ENCODE measurements around the gene FMN2. TPM values are rescaled to one million over a fixed set of nuclear protein-coding genes. Genes with fewer than 3 reads are reported as not detected.
"Not testable (repeated sequence)": the region's sequence is repeated elsewhere in the genome, so short reads cannot be mapped to it uniquely, and the experiment has no call there.

FMN2 gene
- total RNA-seq, 1 experiment from 2014 or later: not detected

GRCh38 chr1:240255922-240256321, 164.2 kb downstream of the FMN2 start:
- H3K9me3 Mint-ChIP-seq (ENCODE audit: unreplicated experiment): peaks cover 10% of the 10 kb centered on the region
- intact Hi-C loops (cut with micrococcal nuclease; ENCODE audit: unreplicated experiment): no loop called here
- no peak for DNase-seq
- no peak for TF ChIP-seq CTCF (IDR thresholded peaks at IDR 0.05; ENCODE audit: insufficient read depth in 1 of 2, low read depth in 1 of 2, low read length in 1 of 2, severe bottlenecking in 1 of 2, unreplicated experiment in 1 of 2)
- H3K4me1 Mint-ChIP-seq (ENCODE audit: low read depth, unreplicated experiment): no peaks in the 10 kb centered on the region
- ChIA-PET CTCF (no interaction called here), POLR2A (no interaction called here)
- H3K27me3 Mint-ChIP-seq (ENCODE audit: insufficient read depth, unreplicated experiment): peaks cover 3% of the 10 kb centered on the region
- Histone ChIP-seq H3K4me1 (no peaks in the 10 kb centered on the region), H3K4me3 (ENCODE audit: low read depth, low read length) (no peak overlapping the region), H3K27me3 (replicated peaks; ENCODE audit: control insufficient read depth, insufficient read depth, low read length) (no peaks in the 10 kb centered on the region), H3K36me3 (ENCODE audit: control insufficient read depth, insufficient read depth, low read length) (no peaks in the 10 kb centered on the region), H3K9me3 (no peaks in the 10 kb centered on the region)
- no TSS peak for BruUV-seq (replicated peaks)
- H3K4me3 Mint-ChIP-seq (ENCODE audit: unreplicated experiment): no peak overlapping the region
- H3K36me3 Mint-ChIP-seq (ENCODE audit: insufficient read depth, unreplicated experiment): no peaks in the 10 kb centered on the region
- no peak overlapping the region for H3K27ac Mint-ChIP-seq (ENCODE audit: unreplicated experiment)

GRCh38 chr1:240256836-240257503, 165.3 kb downstream of the FMN2 start:
- Histone ChIP-seq H3K27me3 (replicated peaks; ENCODE audit: control insufficient read depth, insufficient read depth, low read length) (no peaks in the 10 kb centered on the region), H3K9me3 (no peaks in the 10 kb centered on the region), H3K4me1 (no peaks in the 10 kb centered on the region), H3K4me3 (ENCODE audit: low read depth, low read length) (no peak overlapping the region), H3K36me3 (ENCODE audit: control insufficient read depth, insufficient read depth, low read length) (no peaks in the 10 kb centered on the region)
- H3K27me3 Mint-ChIP-seq (ENCODE audit: insufficient read depth, unreplicated experiment): peaks cover 3% of the 10 kb centered on the region
- H3K9me3 Mint-ChIP-seq (ENCODE audit: unreplicated experiment): peaks cover 6% of the 10 kb centered on the region
- intact Hi-C loops (cut with micrococcal nuclease; ENCODE audit: unreplicated experiment): no loop called here
- H3K27ac Mint-ChIP-seq (ENCODE audit: unreplicated experiment): no peak overlapping the region
- ChIA-PET POLR2A (no interaction called here), CTCF (no interaction called here)
- H3K4me1 Mint-ChIP-seq (ENCODE audit: low read depth, unreplicated experiment): no peaks in the 10 kb centered on the region
- no peak overlapping the region for H3K4me3 Mint-ChIP-seq (ENCODE audit: unreplicated experiment)
- H3K36me3 Mint-ChIP-seq (ENCODE audit: insufficient read depth, unreplicated experiment): no peaks in the 10 kb centered on the region
- BruUV-seq (replicated peaks): no TSS peak
- no peak for DNase-seq
- no peak for TF ChIP-seq CTCF (IDR thresholded peaks at IDR 0.05; ENCODE audit: insufficient read depth in 1 of 2, low read depth in 1 of 2, low read length in 1 of 2, severe bottlenecking in 1 of 2, unreplicated experiment in 1 of 2)

DNA sequence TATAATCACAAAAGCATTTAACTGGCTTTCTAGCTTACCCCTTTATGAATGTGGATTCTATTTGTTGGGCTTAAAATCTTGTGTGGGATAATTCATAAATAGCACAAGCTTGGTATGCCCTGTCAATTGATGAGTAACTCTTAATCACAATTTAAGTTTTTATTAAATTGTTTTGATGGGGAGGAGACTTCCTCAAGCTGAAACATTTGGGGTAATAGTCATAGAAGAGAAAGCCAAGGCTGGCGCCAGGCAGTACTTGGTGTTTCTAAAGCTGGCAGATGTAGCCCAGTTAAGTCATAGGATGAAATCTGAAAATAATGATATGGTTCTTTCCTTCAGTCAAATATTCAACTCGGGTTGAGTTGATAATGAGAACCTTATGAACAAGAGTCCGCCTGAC, 167.2 kb downstream of the FMN2 start:
- no peaks in the 10 kb centered on the region for H3K27me3 Mint-ChIP-seq (ENCODE audit: insufficient read depth, unreplicated experiment)
- no peaks in the 10 kb centered on the region for H3K36me3 Mint-ChIP-seq (ENCODE audit: insufficient read depth, unreplicated experiment)
- no peaks in the 10 kb centered on the region for H3K9me3 Mint-ChIP-seq (ENCODE audit: unreplicated experiment)
- Histone ChIP-seq H3K4me3 (ENCODE audit: low read depth, low read length) (no peak overlapping the region), H3K27me3 (replicated peaks; ENCODE audit: control insufficient read depth, insufficient read depth, low read length) (no peaks in the 10 kb centered on the region), H3K9me3 (no peaks in the 10 kb centered on the region), H3K36me3 (ENCODE audit: control insufficient read depth, insufficient read depth, low read length) (no peaks in the 10 kb centered on the region), H3K4me1 (no peaks in the 10 kb centered on the region)
- no peak overlapping the region for H3K4me3 Mint-ChIP-seq (ENCODE audit: unreplicated experiment)
- no peak for DNase-seq
- no TSS peak for BruUV-seq (replicated peaks)
- no peak for TF ChIP-seq CTCF (IDR thresholded peaks at IDR 0.05; ENCODE audit: insufficient read depth in 1 of 2, low read depth in 1 of 2, low read length in 1 of 2, severe bottlenecking in 1 of 2, unreplicated experiment in 1 of 2)
- ChIA-PET CTCF (no interaction called here), POLR2A (no interaction called here)
- intact Hi-C loops (cut with micrococcal nuclease; ENCODE audit: unreplicated experiment): no loop called here
- no peaks in the 10 kb centered on the region for H3K4me1 Mint-ChIP-seq (ENCODE audit: low read depth, unreplicated experiment)
- H3K27ac Mint-ChIP-seq (ENCODE audit: unreplicated experiment): no peak overlapping the region

GRCh38 chr1:240264494-240264893, 172.8 kb downstream of the FMN2 start:
- H3K27me3 ChIP-seq (replicated peaks; ENCODE audit: control insufficient read depth, insufficient read depth, low read length); H3K9me3 ChIP-seq; H3K9me3 Mint-ChIP-seq (ENCODE audit: unreplicated experiment); BruUV-seq (replicated peaks); H3K4me3 Mint-ChIP-seq (ENCODE audit: unreplicated experiment); H3K27ac Mint-ChIP-seq (ENCODE audit: unreplicated experiment); H3K4me1 ChIP-seq; H3K4me1 Mint-ChIP-seq (ENCODE audit: low read depth, unreplicated experiment); H3K36me3 ChIP-seq (ENCODE audit: control insufficient read depth, insufficient read depth, low read length); H3K27me3 Mint-ChIP-seq (ENCODE audit: insufficient read depth, unreplicated experiment); POLR2A ChIA-PET; CTCF ChIA-PET; H3K4me3 ChIP-seq (ENCODE audit: low read depth, low read length); intact Hi-C loops (cut with micrococcal nuclease; ENCODE audit: unreplicated experiment); H3K36me3 Mint-ChIP-seq (ENCODE audit: insufficient read depth, unreplicated experiment); DNase-seq: not testable (repeated sequence)
